Activated B cell treated with CpG ODN at 0.5 μM for 24 hours (primary cell): ENCODE measurements around the gene SERTAD2. TPM values are rescaled to one million over a fixed set of nuclear protein-coding genes. Genes with fewer than 3 reads are reported as not detected.

Experiments used
- ATAC-seq: fragments of 200-7000 bp; cut with Tn5 transposase; one replicate; pipeline ENCODE4 v1.10.0; 2021; ENCODE audit warnings: low read depth, mild to moderate bottlenecking, moderate library complexity
- CTCF ChIA-PET: fragments of 350-600 bp; sonication (Branson Sonifier 250); formaldehyde crosslinking; loops from one replicate; lab custom pipeline; 2021; ENCODE audit warnings: antibody characterized with exemption; lab: Charles Lee
- POLR2A ChIA-PET: fragments of 350-600 bp; sonication (Branson Sonifier 250); formaldehyde crosslinking; loops from one replicate; lab custom pipeline; 2021; ENCODE audit warnings: antibody characterized with exemption; lab: Charles Lee
- DNase-seq: peaks from one replicate; pipeline ENCODE4 v3.0.0; 2022
- H3K27ac Mint-ChIP-seq: one replicate; pipeline ENCODE4 v1.8.0; 2020; ENCODE audit warnings: mixed read lengths
- H3K27me3 Mint-ChIP-seq: one replicate; pipeline ENCODE4 v1.8.0; 2021; ENCODE audit warnings: mixed read lengths
- H3K36me3 Mint-ChIP-seq: one replicate; pipeline ENCODE4 v1.8.0; 2021; ENCODE audit warnings: low read depth, mixed read lengths
- H3K4me1 Mint-ChIP-seq: one replicate; pipeline ENCODE4 v1.8.0; 2021; ENCODE audit warnings: mixed read lengths
- H3K4me3 Mint-ChIP-seq: one replicate; pipeline ENCODE4 v1.8.0; 2020; ENCODE audit warnings: mild to moderate bottlenecking, mixed read lengths
- H3K9me3 Mint-ChIP-seq: one replicate; pipeline ENCODE4 v1.8.0; 2020; ENCODE audit warnings: mixed read lengths
- intact Hi-C: fragments of 100-400 bp; cut with micrococcal nuclease; formaldehyde crosslinking; loops from one replicate; pipeline ENCODE4 v1.15.1; 2024
- total RNA-seq: library from RNA; stranded (reverse); gene quantifications from 2 replicates; pipeline ENCODE4 v1.2.3, GENCODE V29; 2022
- TF ChIP-seq, protein P1 (sequence below): fragments of 200-600 bp; IDR thresholded peaks from one replicate; pipeline ENCODE4 v1.8.0; 2022; ENCODE audit warnings: antibody characterized with exemption, mild to moderate bottlenecking

The SERTAD2 gene
- total RNA-seq, 1 donor from 2014 or later = 47.3 TPM

DNA sequence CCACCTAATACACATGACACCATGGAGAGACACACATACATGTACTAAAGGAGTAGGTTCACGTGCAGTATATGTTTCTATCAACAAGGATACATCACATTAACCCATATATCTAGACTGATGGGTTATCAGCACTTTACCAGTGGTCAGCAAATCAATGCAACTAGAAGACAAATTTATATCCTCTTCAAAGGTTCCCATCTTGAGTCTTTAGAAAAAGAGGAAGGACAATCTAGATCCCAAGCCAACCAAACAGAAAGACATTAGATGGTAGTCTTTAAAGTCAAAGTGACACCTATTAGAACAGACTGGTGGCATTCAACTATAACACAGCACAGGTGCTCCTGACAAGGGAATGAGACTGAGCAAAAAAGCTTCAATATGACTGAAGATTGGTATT lies 13.8 kb upstream of the SERTAD2 start:
- CTCF ChIA-PET = no interaction called here
- Mint-ChIP-seq H3K9me3 (no peaks in the 10 kb centered on the region), H3K36me3 (no peaks in the 10 kb centered on the region), H3K27ac (peak overlapping the region; percentile 79), H3K27me3 (no peaks in the 10 kb centered on the region), H3K4me1 (peaks cover 20% of the 10 kb centered on the region), H3K4me3 (peak overlapping the region; percentile 3)
- intact Hi-C loops = loop anchor here (2.0 kb wide), 1 partner anchor 15 kb away; no protein-coding TSS in a partner anchor
- POLR2A ChIA-PET = interaction anchor here (0.5 to 8.3 kb wide), 5 partner anchors 9 to 246 kb away, joined by 3 to 116 read pairs (median 12); partner anchors contain the start of gene SERTAD2
- ATAC-seq = peak; percentile 21
- TF ChIP-seq, protein P1, sequence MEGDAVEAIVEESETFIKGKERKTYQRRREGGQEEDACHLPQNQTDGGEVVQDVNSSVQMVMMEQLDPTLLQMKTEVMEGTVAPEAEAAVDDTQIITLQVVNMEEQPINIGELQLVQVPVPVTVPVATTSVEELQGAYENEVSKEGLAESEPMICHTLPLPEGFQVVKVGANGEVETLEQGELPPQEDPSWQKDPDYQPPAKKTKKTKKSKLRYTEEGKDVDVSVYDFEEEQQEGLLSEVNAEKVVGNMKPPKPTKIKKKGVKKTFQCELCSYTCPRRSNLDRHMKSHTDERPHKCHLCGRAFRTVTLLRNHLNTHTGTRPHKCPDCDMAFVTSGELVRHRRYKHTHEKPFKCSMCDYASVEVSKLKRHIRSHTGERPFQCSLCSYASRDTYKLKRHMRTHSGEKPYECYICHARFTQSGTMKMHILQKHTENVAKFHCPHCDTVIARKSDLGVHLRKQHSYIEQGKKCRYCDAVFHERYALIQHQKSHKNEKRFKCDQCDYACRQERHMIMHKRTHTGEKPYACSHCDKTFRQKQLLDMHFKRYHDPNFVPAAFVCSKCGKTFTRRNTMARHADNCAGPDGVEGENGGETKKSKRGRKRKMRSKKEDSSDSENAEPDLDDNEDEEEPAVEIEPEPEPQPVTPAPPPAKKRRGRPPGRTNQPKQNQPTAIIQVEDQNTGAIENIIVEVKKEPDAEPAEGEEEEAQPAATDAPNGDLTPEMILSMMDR = no peak
- no peak for DNase-seq

DNA sequence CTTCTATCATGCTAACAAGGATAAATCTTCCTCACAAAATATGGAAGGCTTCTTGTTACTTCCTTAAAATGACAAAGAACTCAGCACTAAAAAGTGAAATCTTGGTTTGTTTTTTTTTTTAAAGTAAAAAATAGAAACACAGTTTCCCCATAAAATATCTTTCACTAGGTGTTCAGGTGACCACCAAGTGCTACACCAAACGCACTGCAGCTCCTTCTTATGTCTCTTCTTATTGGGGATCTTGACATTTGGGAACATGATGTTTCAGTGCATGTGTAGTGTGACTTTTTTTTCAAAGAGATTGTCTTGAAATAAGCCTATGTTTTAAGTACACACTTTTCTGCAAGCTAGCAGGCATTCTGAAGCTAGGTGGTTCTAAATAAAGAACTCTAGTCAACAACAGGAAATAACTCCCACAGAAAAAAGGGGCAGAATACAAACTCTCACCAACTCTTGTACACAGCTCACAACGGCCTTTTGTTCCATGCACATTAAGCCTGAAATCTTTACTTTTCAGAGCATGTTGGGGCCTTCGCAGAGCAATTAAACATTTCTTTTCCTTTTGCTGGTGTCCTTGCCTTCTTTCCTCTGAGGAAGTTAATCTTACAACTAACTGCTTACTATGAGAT lies 13.2 kb upstream of the SERTAD2 start:
- ATAC-seq (peak; percentile 28), DNase-seq (no peak)
- Mint-ChIP-seq H3K4me1 (peaks cover 26% of the 10 kb centered on the region), H3K27me3 (no peaks in the 10 kb centered on the region), H3K4me3 (peak overlapping the region; percentile 3), H3K36me3 (no peaks in the 10 kb centered on the region), H3K27ac (peak overlapping the region; percentile 79), H3K9me3 (no peaks in the 10 kb centered on the region)
- POLR2A ChIA-PET = interaction anchor here (0.7 to 8.3 kb wide), 5 partner anchors 9 to 100 kb away, joined by 6 to 116 read pairs (median 12); partner anchors contain the start of gene SERTAD2
- intact Hi-C loops = loop anchor here (2.0 kb wide), 1 partner anchor 16 kb away; no protein-coding TSS in a partner anchor
- CTCF ChIA-PET = no interaction called here
- TF ChIP-seq, protein P1 = no peak

DNA sequence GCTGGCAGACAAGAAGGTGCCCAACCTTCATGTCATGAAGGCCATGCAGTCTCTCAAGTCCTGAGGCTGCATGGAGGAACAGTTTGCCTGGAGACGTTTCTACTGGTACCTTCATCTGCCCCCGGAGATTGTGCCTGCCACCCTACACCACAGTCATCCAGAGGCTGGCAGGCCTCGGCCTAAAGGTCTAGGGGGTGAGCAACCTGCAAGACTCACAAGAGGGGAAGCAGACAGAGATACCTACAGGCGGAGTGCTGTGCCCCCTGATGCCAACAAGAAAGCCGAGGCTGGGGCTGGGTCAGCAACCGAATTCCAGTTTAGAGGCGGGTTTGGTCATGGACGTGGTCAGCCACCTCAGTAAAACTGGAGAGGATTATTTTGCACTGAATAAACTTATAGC lies 12.0 kb upstream of the SERTAD2 start:
- peaks cover 36% of the 10 kb centered on the region for H3K4me1 Mint-ChIP-seq
- CTCF ChIA-PET = interaction anchor here (1.4 kb wide), 1 partner anchor 12 kb away, joined by 4 read pairs; the partner anchor contains the start of gene SERTAD2
- intact Hi-C loops = loop anchor here (2.0 kb wide), 1 partner anchor 17 kb away; no protein-coding TSS in a partner anchor

DNA sequence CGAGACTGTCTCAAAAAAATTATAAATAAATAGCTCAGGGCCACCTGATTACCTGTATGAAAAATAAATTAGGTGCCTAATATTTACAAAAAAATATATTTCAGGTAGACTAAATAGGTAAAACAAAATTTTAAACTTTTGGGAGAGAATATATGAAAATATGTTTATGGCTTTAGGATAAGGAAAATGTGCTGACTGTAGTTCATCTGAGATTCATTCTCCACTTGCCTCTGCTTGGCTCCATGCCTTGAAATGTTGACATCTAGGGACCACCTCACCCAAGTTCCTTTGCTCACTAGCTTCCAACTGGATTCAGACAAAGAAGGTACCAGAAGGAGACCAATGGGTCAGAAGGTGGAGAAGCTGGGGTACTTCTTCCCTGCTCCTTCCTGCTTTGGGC lies 9.7 kb upstream of the SERTAD2 start:
- Mint-ChIP-seq H3K9me3 (no peaks in the 10 kb centered on the region), H3K4me3 (no peak overlapping the region), H3K27me3 (no peaks in the 10 kb centered on the region), H3K36me3 (no peaks in the 10 kb centered on the region), H3K4me1 (peaks cover 56% of the 10 kb centered on the region), H3K27ac (peak overlapping the region; percentile 8)
- CTCF ChIA-PET = interaction anchor here (0.7 to 3.5 kb wide), 4 partner anchors 11 to 373 kb away, joined by 3 to 31 read pairs (median 8); partner anchors contain the start of gene SERTAD2
- POLR2A ChIA-PET = interaction anchor here (1.6 to 8.3 kb wide), 4 partner anchors 11 to 392 kb away, joined by 3 to 116 read pairs (median 18); partner anchors contain the start of genes CEP68 and SERTAD2
- TF ChIP-seq, protein P1 = no peak
- no peak for ATAC-seq
- intact Hi-C loops = no loop called here
- no peak for DNase-seq

More for the DNA sequence above, 12.0 kb upstream of the SERTAD2 start:
- Mint-ChIP-seq H3K36me3 (no peaks in the 10 kb centered on the region), H3K27ac (peak overlapping the region; percentile 68), H3K9me3 (no peaks in the 10 kb centered on the region), H3K4me3 (no peak overlapping the region), H3K27me3 (no peaks in the 10 kb centered on the region)
- TF ChIP-seq, protein P1 = no peak
- no peak for DNase-seq
- POLR2A ChIA-PET = interaction anchor here (0.6 to 8.3 kb wide), 2 partner anchors 13 to 573 kb away, joined by 3 to 116 read pairs; partner anchors contain the start of gene SERTAD2
- ATAC-seq = no peak

DNA sequence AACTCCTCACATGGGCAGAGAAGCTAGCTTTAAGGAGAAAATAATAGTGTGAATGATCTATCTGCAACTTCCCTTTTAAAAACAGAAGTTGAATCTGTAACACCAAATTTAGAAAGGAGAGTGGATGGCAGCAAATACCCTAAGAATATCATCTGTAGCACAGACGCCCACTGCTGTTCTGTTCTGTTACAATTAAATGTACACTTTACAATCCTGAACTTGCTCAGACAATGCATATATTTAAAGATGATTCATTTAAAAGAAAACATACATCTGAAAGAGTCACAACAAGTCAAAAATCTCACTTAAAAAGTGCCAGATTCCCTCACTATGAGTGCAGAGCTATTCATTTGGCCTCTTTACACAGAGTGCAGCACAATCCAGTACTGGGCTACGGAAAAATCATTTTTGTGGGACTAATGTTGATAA lies 8.0 kb upstream of the SERTAD2 start:
- Mint-ChIP-seq H3K4me1 (peaks cover 72% of the 10 kb centered on the region), H3K36me3 (no peaks in the 10 kb centered on the region), H3K4me3 (peak overlapping the region; percentile 56), H3K27ac (peak overlapping the region; percentile 88), H3K27me3 (no peaks in the 10 kb centered on the region), H3K9me3 (no peaks in the 10 kb centered on the region)
- intact Hi-C loops = loop anchor here (1.0 kb wide), 2 partner anchors 8 to 15 kb away; no protein-coding TSS in a partner anchor
- CTCF ChIA-PET = interaction anchor here (0.7 to 3.5 kb wide), 8 partner anchors 10 to 168 kb away, joined by 3 to 31 read pairs (median 4); partner anchors contain the start of gene SERTAD2
- DNase-seq (no peak), ATAC-seq (peak; percentile 28)
- POLR2A ChIA-PET = interaction anchor here (0.6 to 8.3 kb wide), 11 partner anchors 9 to 203 kb away, joined by 3 to 116 read pairs (median 6); partner anchors contain the start of gene SERTAD2
- TF ChIP-seq, protein P1 = no peak
